Stimulated activated CD8-positive, alpha-beta memory T cell treated with anti-CD3 and anti-CD28 coated beads, Interleukin-12 subunit alpha, Interleukin-12 subunit beta, amount 100 ng/mL, for 1 hour (primary cell): ENCODE measurements around the gene RPL15.
A peak's percentile ranks its signal among the peaks of the same experiment; 100 is the strongest.
"Not testable (repeated sequence)": the region's sequence is repeated elsewhere in the genome, so short reads cannot be mapped to it uniquely, and the experiment has no call there.

ENCODE experiments used
- DNase-seq: peaks from one replicate; pipeline ENCODE4 v3.0.0-alpha.2; 2020; ENCODE audit warnings: low read depth

The RPL15 gene

DNA sequence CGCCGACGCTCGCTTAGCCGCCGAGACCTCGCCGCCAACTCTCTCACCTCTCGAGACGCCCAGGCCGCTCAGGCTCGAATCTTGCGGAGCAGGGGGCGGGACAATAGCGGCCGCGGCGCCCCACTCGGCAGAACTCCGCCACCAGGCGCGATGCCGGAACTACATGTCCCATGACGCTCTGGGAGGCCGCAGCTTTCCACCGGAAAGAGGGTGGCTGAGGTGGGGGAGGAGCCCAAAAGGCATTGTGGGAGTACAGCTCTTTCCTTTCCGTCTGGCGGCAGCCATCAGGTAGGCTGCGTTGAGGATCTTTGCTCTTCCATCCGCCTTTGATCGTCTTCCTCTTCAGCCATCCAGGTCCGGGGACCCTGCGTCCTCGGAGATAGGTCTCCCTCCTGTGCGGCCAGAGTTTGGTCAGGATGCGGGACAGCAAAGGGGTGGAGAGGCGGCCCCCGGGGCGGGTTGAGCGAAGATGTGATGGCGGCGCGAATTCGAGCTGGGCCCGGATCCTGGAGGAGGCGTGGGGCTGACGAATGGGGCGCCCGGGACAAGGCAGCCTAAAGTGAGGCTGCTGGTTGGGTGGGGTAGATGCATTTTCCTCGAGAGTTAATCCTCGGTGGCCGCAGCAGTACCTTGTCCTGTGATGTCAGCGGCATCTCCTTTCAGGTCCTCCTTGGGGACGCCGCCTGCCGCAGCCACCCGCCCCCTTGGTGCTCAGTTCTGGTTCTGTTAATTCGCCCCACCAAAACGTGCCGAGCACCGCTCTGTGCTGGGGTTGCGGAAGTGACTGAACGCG lies at the start of gene RPL15, which contains the start of gene NKIRAS1:
RPL15 (plus strand) TSS at position 247 of the 793 bp plus-strand sequence. CDS start 728 bp downstream, outside the sequence.
NKIRAS1 (minus strand) TSS at position 105 of the 793 bp plus-strand sequence. CDS start 6,086 bp downstream, outside the sequence.
- DNase-seq = peak; percentile 96

GRCh38 chr3:23867400-23867799 lies 49.5 kb upstream of the RPL15 start:
- no peak for DNase-seq

- DNase-seq = no peak
These were observed 49.1 kb upstream of the RPL15 start for GRCh38 chr3:23867838-23868237.

- no peak for DNase-seq
These were observed 46.8 kb upstream of the RPL15 start for GRCh38 chr3:23869977-23870662.

- DNase-seq = not testable (repeated sequence)
These were observed 46.3 kb upstream of the RPL15 start for GRCh38 chr3:23870663-23871043.

GRCh38 chr3:23871361-23871760 lies 45.6 kb upstream of the RPL15 start:
- DNase-seq = not testable (repeated sequence)

- DNase-seq = no peak
These were observed 44.6 kb upstream of the RPL15 start for GRCh38 chr3:23872330-23872729.

- DNase-seq = no peak
These were observed 43.0 kb upstream of the RPL15 start for GRCh38 chr3:23873941-23874340.

- no peak for DNase-seq
These were observed 42.4 kb upstream of the RPL15 start for GRCh38 chr3:23874359-23875112.

DNA sequence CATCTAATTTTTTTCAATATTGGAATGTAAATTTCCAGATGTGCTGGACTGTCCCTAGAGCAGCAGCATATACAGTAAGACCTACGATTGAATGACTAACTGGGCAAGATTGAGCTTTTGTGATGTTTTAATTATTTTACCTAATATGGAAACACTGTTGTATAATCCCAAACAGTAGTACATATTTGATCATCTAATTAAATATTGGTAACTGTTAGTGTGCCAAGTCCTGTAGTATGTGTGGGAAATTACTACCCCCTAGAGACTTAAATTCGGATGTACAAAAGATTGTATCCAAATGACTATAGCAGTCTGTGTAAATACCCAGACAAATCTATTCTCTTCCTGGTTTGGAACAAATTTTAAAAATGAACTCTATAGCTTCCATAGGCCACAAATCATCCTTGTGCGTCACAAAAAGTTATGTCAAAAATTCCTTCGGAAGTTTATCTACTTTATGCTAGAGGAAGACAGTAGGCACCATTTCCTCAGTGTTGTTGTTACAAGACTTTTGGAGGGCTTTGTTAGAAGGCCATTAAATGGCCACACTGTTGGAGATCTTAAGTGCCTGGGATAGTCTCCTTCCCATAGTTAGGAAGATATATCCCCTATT lies 41.7 kb upstream of the RPL15 start:
- no peak for DNase-seq

DNA sequence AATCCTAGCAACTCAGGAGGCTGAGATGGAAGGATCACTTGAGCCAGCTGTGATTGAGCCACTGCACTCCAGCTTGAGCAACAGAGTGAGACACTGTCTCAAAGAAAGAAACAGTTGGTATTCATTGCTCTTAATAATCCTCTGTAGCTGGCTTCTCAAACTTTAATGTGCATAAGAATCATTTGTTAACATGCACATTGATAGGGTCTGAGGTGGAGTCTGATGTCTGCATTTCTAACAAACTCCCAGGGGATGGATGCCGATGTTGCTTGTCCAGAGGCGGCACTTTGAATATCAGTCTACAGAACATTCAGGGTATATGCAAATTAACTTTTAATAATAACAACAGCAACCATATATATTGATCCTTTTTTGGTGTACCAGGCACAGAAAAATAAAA lies 40.0 kb upstream of the RPL15 start:
- no peak for DNase-seq

DNA sequence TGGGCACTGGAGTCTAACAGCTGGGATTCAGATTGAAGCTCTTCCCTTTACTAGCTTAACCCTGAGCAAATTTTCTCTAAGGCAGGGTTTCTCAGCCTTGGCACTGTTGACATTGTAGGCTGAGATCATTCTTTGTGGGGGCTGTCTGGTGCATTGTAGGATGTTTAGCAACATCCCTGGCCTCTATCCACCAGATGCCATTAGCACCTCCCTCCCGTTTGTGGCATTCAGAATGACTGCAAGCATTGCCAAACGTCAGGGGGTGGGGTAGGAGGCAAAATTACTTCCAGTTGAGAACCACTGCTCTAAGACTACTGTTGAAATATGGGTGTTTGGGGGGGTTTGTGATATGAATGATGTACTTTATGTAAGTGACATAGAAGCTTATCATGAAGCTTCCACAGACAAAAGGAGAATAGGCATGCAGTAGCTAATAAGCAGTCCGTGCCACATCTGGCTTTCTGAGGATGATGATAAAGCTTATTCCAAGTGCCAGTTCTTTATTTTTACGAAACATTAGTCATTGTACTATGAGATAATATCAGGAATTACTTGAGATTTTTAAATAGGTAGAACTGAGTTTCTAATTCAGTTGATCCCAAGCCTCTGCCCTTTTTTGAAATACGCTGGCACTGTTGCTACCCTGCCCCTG lies 39.5 kb upstream of the RPL15 start:
- DNase-seq = no peak

DNA sequence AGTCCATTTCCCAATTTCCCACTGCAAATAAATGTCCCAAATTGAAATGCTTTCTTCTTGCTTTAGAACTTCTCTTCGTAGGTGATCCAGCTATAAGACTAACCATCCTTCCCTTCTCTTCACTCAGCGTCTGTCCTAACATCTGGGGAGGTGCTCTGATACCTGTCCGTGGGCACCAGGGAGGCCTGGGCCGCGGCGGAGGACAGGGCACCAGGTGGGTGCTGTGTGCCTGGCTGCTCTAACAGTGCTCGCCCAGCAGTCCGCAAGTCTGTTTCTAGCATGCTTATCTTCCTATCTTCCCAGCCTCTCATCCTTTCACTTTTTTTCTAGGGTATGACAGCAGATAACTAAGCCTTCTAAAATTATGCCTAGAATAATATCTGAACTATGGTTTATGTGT lies 37.4 kb upstream of the RPL15 start:
- no peak for DNase-seq

DNA sequence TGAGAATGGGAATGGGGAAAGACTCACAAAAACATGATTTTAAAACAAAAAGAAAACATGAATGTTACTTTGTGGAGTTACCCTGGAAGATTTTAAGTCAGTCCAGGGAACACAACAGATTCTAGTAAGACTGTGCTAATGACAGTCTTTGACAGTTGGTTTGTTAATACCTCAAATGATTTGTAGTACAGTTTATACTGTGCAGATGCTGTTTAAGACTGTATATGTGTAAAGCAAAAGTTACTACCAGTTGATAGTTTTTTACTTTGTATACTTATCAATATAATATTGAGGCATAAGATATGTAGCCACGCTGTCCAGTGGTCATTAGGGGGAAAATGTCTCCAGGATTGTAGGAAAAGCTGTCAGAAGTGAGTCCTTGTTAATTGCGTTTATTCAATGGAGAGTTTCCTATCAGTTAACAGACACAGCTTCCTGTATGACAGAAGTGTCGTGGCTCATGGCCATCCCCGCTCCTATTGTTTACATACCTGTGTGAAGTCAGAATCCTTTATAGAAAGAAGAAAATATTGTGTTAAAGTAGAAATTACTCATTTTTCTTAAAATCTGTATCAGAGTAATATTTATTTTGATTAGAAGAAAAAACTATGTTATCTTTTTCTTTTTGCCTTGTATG lies 36.1 kb upstream of the RPL15 start:
- DNase-seq = no peak

DNA sequence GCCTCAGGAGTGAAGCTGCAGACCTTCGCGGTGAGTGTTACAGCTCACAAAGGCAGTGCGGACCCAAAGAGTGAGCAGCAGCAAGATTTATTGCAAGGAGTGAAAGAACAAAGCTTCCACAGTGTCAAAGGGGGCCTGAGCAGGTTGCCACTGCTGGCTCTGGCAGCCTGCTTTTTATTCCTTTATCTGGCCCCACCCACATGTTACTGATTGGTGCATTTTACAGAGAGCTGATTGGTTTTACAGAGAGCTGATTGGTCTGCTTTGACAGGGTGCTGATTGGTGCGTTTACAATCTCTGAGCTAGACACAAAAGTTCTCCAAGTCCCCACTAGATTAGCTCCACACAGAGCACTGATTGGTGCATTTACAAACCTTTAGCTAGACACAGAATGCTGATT lies 34.9 kb upstream of the RPL15 start:
- DNase-seq = not testable (repeated sequence)

- no peak for DNase-seq
These were observed 34.4 kb upstream of the RPL15 start for GRCh38 chr3:23882487-23882918.

- DNase-seq = no peak
These were observed 32.5 kb upstream of the RPL15 start for GRCh38 chr3:23884481-23884880.

- no peak for DNase-seq
These were observed 31.7 kb upstream of the RPL15 start for GRCh38 chr3:23885210-23885609.

GRCh38 chr3:23886311-23886710 lies 30.6 kb upstream of the RPL15 start:
- DNase-seq = no peak

DNA sequence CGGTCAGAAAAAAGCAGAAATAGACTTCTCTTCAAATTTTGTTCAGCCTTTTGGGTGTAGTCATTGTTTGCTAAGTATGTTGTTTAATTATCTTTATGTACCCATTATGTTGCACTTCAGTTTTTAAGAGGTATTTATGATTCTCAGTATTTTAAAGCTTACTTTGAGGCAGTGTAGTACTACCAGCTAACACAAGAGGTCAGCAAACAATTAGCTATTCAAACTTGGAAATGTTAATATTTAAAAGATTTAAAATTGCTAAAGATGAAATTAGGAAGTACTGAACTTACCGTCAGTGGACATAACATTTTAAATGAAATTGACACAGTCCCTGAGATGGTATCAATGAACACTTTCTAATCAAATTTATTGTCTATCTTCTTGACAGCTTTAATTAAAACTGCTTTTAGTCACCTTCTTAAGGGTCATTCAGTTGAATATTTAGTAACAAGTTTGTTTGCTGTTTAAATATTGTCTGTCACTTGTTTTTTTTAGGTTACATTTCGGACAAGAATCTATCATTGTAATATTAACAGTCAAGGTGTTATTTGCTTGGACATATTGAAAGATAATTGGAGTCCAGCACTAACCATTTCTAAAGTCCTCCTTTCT lies 28.2 kb upstream of the RPL15 start:
- DNase-seq = no peak

DNA sequence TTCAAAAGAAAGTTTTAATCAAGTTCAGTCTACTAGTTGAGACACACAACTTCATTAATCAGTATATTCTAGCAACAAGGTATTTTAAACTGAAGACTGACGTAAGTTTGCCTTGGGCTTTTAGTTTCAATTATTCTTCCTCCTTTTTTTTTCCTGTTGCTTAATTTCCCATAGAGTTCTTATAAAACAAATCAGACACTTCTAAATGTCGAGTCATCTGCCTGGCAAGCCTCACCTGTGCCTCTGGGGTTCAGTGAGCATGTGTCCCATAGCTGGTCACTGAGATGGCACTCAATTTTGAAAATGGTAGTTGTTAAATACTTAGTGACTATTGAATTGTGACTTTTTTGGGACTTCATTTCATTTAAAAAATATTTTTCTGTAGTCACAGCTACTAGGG lies 27.5 kb upstream of the RPL15 start:
- DNase-seq = no peak
